HCT116 (cell line): ENCODE data around the gene COA3.

ENCODE experiments used
- EZH2 ChIP-seq: fragments of 200-600 bp; sonication (generic); IDR thresholded peaks from 2 replicates; pipeline ENCODE4 v1.6.1; 2017; ENCODE audit warnings: antibody characterized with exemption, mixed run types
- JUND ChIP-seq: IDR thresholded peaks from 2 replicates; pipeline ENCODE4 v1.6.1; 2012
- POLR2AphosphoS5 ChIP-seq: IDR thresholded peaks from 2 replicates; pipeline ENCODE4 v1.6.1; 2011; ENCODE audit warnings: mild to moderate bottlenecking, low read depth, low read length, moderate library complexity
- RAD21 ChIP-seq: IDR thresholded peaks from 2 replicates; pipeline ENCODE4 v1.6.1; 2012; ENCODE audit warnings: low read depth, mild to moderate bottlenecking
- ZFX ChIP-seq: fragments of 450-650 bp; IDR thresholded peaks from 2 replicates; pipeline ENCODE4 v1.6.1; 2017
- TF ChIP-seq, protein P1 (sequence below): IDR thresholded peaks from 2 replicates; pipeline ENCODE4 v1.6.1; 2011; ENCODE audit warnings: mild to moderate bottlenecking, low read length, moderate library complexity; ENCODE audit not compliant: insufficient replicate concordance; ENCODE audit errors: extremely low read depth
- TF ChIP-seq, protein P2 (sequence below): IDR thresholded peaks from 2 replicates; pipeline ENCODE4 v1.6.1; 2012; ENCODE audit warnings: low read depth

DNA sequence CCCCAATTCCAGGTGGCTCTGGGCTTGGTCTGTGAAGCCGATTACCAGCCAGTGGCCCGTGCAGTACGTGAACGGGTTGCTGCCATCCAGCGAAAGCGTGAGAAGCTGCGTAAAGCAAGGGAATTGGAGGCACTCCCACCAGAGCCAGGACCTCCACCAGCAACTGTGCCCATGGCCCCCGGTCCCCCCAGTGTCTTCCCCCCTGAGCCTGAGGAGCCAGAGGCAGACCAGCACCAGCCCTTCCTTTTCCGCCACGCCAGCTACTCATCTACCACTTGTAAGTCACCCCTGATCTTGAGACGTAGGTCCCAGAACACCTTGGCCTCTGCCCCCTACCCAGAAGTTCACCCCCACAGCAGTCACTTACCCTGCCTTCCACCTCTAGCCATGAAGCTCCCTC is 11.2 kb downstream of the COA3 start:
- TF ChIP-seq, protein P1, sequence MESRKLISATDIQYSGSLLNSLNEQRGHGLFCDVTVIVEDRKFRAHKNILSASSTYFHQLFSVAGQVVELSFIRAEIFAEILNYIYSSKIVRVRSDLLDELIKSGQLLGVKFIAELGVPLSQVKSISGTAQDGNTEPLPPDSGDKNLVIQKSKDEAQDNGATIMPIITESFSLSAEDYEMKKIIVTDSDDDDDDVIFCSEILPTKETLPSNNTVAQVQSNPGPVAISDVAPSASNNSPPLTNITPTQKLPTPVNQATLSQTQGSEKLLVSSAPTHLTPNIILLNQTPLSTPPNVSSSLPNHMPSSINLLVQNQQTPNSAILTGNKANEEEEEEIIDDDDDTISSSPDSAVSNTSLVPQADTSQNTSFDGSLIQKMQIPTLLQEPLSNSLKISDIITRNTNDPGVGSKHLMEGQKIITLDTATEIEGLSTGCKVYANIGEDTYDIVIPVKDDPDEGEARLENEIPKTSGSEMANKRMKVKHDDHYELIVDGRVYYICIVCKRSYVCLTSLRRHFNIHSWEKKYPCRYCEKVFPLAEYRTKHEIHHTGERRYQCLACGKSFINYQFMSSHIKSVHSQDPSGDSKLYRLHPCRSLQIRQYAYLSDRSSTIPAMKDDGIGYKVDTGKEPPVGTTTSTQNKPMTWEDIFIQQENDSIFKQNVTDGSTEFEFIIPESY: no peak
- TF ChIP-seq ZFX (no peak), RAD21 (no peak), POLR2AphosphoS5 (no peak), JUND (no peak), EZH2 (no peak)
- TF ChIP-seq, protein P2, sequence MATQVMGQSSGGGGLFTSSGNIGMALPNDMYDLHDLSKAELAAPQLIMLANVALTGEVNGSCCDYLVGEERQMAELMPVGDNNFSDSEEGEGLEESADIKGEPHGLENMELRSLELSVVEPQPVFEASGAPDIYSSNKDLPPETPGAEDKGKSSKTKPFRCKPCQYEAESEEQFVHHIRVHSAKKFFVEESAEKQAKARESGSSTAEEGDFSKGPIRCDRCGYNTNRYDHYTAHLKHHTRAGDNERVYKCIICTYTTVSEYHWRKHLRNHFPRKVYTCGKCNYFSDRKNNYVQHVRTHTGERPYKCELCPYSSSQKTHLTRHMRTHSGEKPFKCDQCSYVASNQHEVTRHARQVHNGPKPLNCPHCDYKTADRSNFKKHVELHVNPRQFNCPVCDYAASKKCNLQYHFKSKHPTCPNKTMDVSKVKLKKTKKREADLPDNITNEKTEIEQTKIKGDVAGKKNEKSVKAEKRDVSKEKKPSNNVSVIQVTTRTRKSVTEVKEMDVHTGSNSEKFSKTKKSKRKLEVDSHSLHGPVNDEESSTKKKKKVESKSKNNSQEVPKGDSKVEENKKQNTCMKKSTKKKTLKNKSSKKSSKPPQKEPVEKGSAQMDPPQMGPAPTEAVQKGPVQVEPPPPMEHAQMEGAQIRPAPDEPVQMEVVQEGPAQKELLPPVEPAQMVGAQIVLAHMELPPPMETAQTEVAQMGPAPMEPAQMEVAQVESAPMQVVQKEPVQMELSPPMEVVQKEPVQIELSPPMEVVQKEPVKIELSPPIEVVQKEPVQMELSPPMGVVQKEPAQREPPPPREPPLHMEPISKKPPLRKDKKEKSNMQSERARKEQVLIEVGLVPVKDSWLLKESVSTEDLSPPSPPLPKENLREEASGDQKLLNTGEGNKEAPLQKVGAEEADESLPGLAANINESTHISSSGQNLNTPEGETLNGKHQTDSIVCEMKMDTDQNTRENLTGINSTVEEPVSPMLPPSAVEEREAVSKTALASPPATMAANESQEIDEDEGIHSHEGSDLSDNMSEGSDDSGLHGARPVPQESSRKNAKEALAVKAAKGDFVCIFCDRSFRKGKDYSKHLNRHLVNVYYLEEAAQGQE: no peak
